ENCODE results near the gene CRIP2. TPM values are rescaled to one million over a fixed set of nuclear protein-coding genes. Genes with fewer than 3 reads are reported as not detected.

CRIP2 gene
- total RNA-seq, 5 donors from 2014 or later (not counting 1 experiment from before 2014, with no cell fraction given): 6.4 to 38.7 (median 19.7) TPM

- WGBS (ENCODE audit: insufficient coverage): 38% methylated on average over 46 of the region's 81 CpGs
- peaks cover 0 to 37% of the 10 kb centered on the region in 2 experiments for H3K27me3 ChIP-seq (replicated peaks in 1 of 2; ENCODE audit: control insufficient read depth in 2 of 2, extremely low read depth in 1 of 2, insufficient read depth in 2 of 2, low read length in 1 of 2)
- Mint-ChIP-seq H3K27me3 (peaks cover 0 to 3% of the 10 kb centered on the region in 2 donors), H3K9me3 (no peaks in the 10 kb centered on the region), H3K36me3 (no peaks in the 10 kb centered on the region), H3K4me3 (peak overlapping the region in 1 of 3 donors; percentile 79), H3K4me1 (peaks cover 35 to 53% (median 43%) of the 10 kb centered on the region in 3 donors), H3K27ac (no peak overlapping the region)
- POLR2A ChIA-PET: no interaction called here
- H3K27ac ChIP-seq (ENCODE audit: low read length): no peak overlapping the region
- peaks cover 31 to 93% of the 10 kb centered on the region in 2 experiments for H3K4me1 ChIP-seq (ENCODE audit: control insufficient read depth in 1 of 2, extremely low read depth in 1 of 2, insufficient read depth in 2 of 2, low read length in 2 of 2)
- H3K4me3 ChIP-seq (ENCODE audit: control insufficient read depth in 1 of 2, extremely low read depth in 1 of 2, low read length in 1 of 2): no peak overlapping the region
- CTCF ChIA-PET: interaction anchor here (0.6 to 1.7 kb wide), 4 partner anchors 11 to 233 kb away, joined by 3 to 7 read pairs (median 4); no protein-coding TSS in a partner anchor
- no peaks in the 10 kb centered on the region for H3K9me3 ChIP-seq
- peak in 24 of 35 experiments; percentile 13 to 67 (median 48) for DNase-seq
- ATAC-seq (replicated peaks in 1 of 4): no peak
- H3K36me3 ChIP-seq (ENCODE audit: control insufficient read depth in 2 of 2, extremely low read depth in 1 of 2, insufficient read depth in 1 of 2, low read length in 1 of 2): no peaks in the 10 kb centered on the region
Measured at GRCh38 chr14:105478398-105479251, 4.0 kb downstream of the CRIP2 start.

GRCh38 chr14:105479431-105480158 is 5.0 kb downstream of the CRIP2 start:
- Mint-ChIP-seq H3K27me3 (peaks cover 0 to 3% of the 10 kb centered on the region in 2 donors), H3K9me3 (no peaks in the 10 kb centered on the region), H3K4me3 (peak overlapping the region in 2 of 3 donors; percentile 45 to 79), H3K36me3 (no peaks in the 10 kb centered on the region), H3K27ac (peak overlapping the region; percentile 70 to 77), H3K4me1 (peaks cover 42 to 58% (median 51%) of the 10 kb centered on the region in 3 donors)
- Histone ChIP-seq H3K4me3 (ENCODE audit: control insufficient read depth in 1 of 2, extremely low read depth in 1 of 2, low read length in 1 of 2) (no peak overlapping the region), H3K36me3 (ENCODE audit: control insufficient read depth in 2 of 2, extremely low read depth in 1 of 2, insufficient read depth in 1 of 2, low read length in 1 of 2) (no peaks in the 10 kb centered on the region), H3K27me3 (replicated peaks in 1 of 2; ENCODE audit: control insufficient read depth in 2 of 2, extremely low read depth in 1 of 2, insufficient read depth in 2 of 2, low read length in 1 of 2) (peaks cover 0 to 31% of the 10 kb centered on the region in 2 experiments), H3K4me1 (ENCODE audit: control insufficient read depth in 1 of 2, extremely low read depth in 1 of 2, insufficient read depth in 2 of 2, low read length in 2 of 2) (peaks cover 35 to 97% of the 10 kb centered on the region in 2 experiments), H3K9me3 (no peaks in the 10 kb centered on the region), H3K27ac (ENCODE audit: low read length) (no peak overlapping the region)
- peak in 4 of 35 experiments; percentile 18 to 53 (median 26) for DNase-seq
- ChIA-PET CTCF (interaction anchor here in 1 of 2 donors (0.6 to 1.4 kb wide), 3 partner anchors 10 to 234 kb away, joined by 3 to 5 read pairs (median 3); no protein-coding TSS in a partner anchor), POLR2A (no interaction called here)
- WGBS (ENCODE audit: insufficient coverage): 49% methylated on average over 31 of the region's 34 CpGs
- ATAC-seq (replicated peaks in 1 of 4): no peak

GRCh38 chr14:105480199-105480746 is 5.7 kb downstream of the CRIP2 start:
- ATAC-seq (replicated peaks in 1 of 4) (no peak), DNase-seq (peak in 1 of 35 experiments; percentile 12)
- H3K9me3 Mint-ChIP-seq: no peaks in the 10 kb centered on the region
- Histone ChIP-seq H3K4me3 (ENCODE audit: control insufficient read depth in 1 of 2, extremely low read depth in 1 of 2, low read length in 1 of 2) (no peak overlapping the region), H3K36me3 (ENCODE audit: control insufficient read depth in 2 of 2, extremely low read depth in 1 of 2, insufficient read depth in 1 of 2, low read length in 1 of 2) (no peaks in the 10 kb centered on the region), H3K27me3 (replicated peaks in 1 of 2; ENCODE audit: control insufficient read depth in 2 of 2, extremely low read depth in 1 of 2, insufficient read depth in 2 of 2, low read length in 1 of 2) (peaks cover 0 to 27% of the 10 kb centered on the region in 2 experiments), H3K9me3 (no peaks in the 10 kb centered on the region), H3K4me1 (ENCODE audit: control insufficient read depth in 1 of 2, extremely low read depth in 1 of 2, insufficient read depth in 2 of 2, low read length in 2 of 2) (peaks cover 36 to 98% of the 10 kb centered on the region in 2 experiments), H3K27ac (ENCODE audit: low read length) (peak overlapping the region; percentile 100)
- H3K36me3 Mint-ChIP-seq: no peaks in the 10 kb centered on the region
- peaks cover 47 to 65% (median 57%) of the 10 kb centered on the region in 3 donors for H3K4me1 Mint-ChIP-seq
- 54% methylated on average over 13 of the region's 15 CpGs for WGBS (ENCODE audit: insufficient coverage)
- peak overlapping the region; percentile 96 to 99 for H3K27ac Mint-ChIP-seq
- ChIA-PET CTCF (interaction anchor here (1.4 to 2.7 kb wide), 3 partner anchors 9 to 77 kb away, joined by 5 to 74 read pairs (median 5); partner anchors contain the start of gene TEDC1 (in 1 of the 2)), POLR2A (interaction anchor here (0.7 to 1.6 kb wide), 3 partner anchors 9 to 183 kb away, joined by 3 to 15 read pairs (median 3); no protein-coding TSS in a partner anchor)
- peaks cover 0 to 3% of the 10 kb centered on the region in 2 donors for H3K27me3 Mint-ChIP-seq
- H3K4me3 Mint-ChIP-seq: peak overlapping the region in 1 of 3 donors; percentile 79

GRCh38 chr14:105480807-105481801 is 6.5 kb downstream of the CRIP2 start:
- ATAC-seq (replicated peaks in 1 of 4): peak; percentile 43 to 60 (median 54)
- ChIA-PET CTCF (interaction anchor here (0.7 to 2.7 kb wide), 5 partner anchors 9 to 416 kb away, joined by 3 to 74 read pairs (median 5); partner anchors contain the start of genes GPR132 (in 1 of the 2) and TEDC1 (in 1 of the 2)), POLR2A (interaction anchor here (0.6 to 1.6 kb wide), 6 partner anchors 9 to 184 kb away, joined by 3 to 15 read pairs (median 4); partner anchors contain the start of gene TEDC1 (in 1 of the 2))
- Histone ChIP-seq H3K4me1 (ENCODE audit: control insufficient read depth in 1 of 2, extremely low read depth in 1 of 2, insufficient read depth in 2 of 2, low read length in 2 of 2) (peaks cover 33 to 98% of the 10 kb centered on the region in 2 experiments), H3K4me3 (ENCODE audit: control insufficient read depth in 1 of 2, extremely low read depth in 1 of 2, low read length in 1 of 2) (peak overlapping the region; percentile 20 to 55), H3K36me3 (ENCODE audit: control insufficient read depth in 2 of 2, extremely low read depth in 1 of 2, insufficient read depth in 1 of 2, low read length in 1 of 2) (no peaks in the 10 kb centered on the region), H3K27ac (ENCODE audit: low read length) (peak overlapping the region; percentile 100), H3K27me3 (replicated peaks in 1 of 2; ENCODE audit: control insufficient read depth in 2 of 2, extremely low read depth in 1 of 2, insufficient read depth in 2 of 2, low read length in 1 of 2) (peaks cover 0 to 19% of the 10 kb centered on the region in 2 experiments), H3K9me3 (no peaks in the 10 kb centered on the region)
- Mint-ChIP-seq H3K36me3 (no peaks in the 10 kb centered on the region), H3K4me3 (peak overlapping the region; percentile 72 to 79 (median 74)), H3K27ac (peak overlapping the region; percentile 99 to 100), H3K9me3 (no peaks in the 10 kb centered on the region), H3K27me3 (peaks cover 0 to 3% of the 10 kb centered on the region in 2 donors), H3K4me1 (peaks cover 54 to 69% (median 60%) of the 10 kb centered on the region in 3 donors)
- peak; percentile 69 to 96 (median 85) for DNase-seq
- WGBS (ENCODE audit: insufficient coverage): 3% methylated on average over 24 of the region's 35 CpGs

GRCh38 chr14:105481886-105482457 is 7.4 kb downstream of the CRIP2 start:
- Mint-ChIP-seq H3K36me3 (no peaks in the 10 kb centered on the region), H3K9me3 (no peaks in the 10 kb centered on the region), H3K4me3 (peak overlapping the region; percentile 71 to 79 (median 76)), H3K27me3 (peaks cover 0 to 3% of the 10 kb centered on the region in 2 donors), H3K27ac (peak overlapping the region; percentile 99 to 100), H3K4me1 (peaks cover 58 to 68% (median 59%) of the 10 kb centered on the region in 3 donors)
- ChIA-PET CTCF (interaction anchor here (0.6 to 2.7 kb wide), 3 partner anchors 8 to 417 kb away, joined by 3 to 74 read pairs (median 9); partner anchors contain the start of genes GPR132 (in 1 of the 2) and TEDC1 (in 1 of the 2)), POLR2A (interaction anchor here (0.6 to 1.1 kb wide), 3 partner anchors 8 to 143 kb away, joined by 3 to 10 read pairs (median 5); partner anchors contain the start of gene TEDC1 (in 1 of the 2))
- DNase-seq (peak; percentile 81 to 99 (median 96)), ATAC-seq (replicated peaks in 1 of 4) (peak; percentile 55 to 70 (median 66))
- Histone ChIP-seq H3K27me3 (replicated peaks in 1 of 2; ENCODE audit: control insufficient read depth in 2 of 2, extremely low read depth in 1 of 2, insufficient read depth in 2 of 2, low read length in 1 of 2) (peaks cover 0 to 10% of the 10 kb centered on the region in 2 experiments), H3K27ac (ENCODE audit: low read length) (peak overlapping the region; percentile 100), H3K4me1 (ENCODE audit: control insufficient read depth in 1 of 2, extremely low read depth in 1 of 2, insufficient read depth in 2 of 2, low read length in 2 of 2) (peaks cover 30 to 98% of the 10 kb centered on the region in 2 experiments), H3K9me3 (no peaks in the 10 kb centered on the region), H3K4me3 (ENCODE audit: control insufficient read depth in 1 of 2, extremely low read depth in 1 of 2, low read length in 1 of 2) (peak overlapping the region; percentile 17 to 55), H3K36me3 (ENCODE audit: control insufficient read depth in 2 of 2, extremely low read depth in 1 of 2, insufficient read depth in 1 of 2, low read length in 1 of 2) (no peaks in the 10 kb centered on the region)
- WGBS (ENCODE audit: insufficient coverage): 7% methylated on average over 10 of the region's 18 CpGs
